Keratinocyte (primary cell): ENCODE measurements around the gene L3MBTL4.

ENCODE experiments used
- EZH2 ChIP-seq: IDR thresholded peaks from one replicate; pipeline ENCODE4 v1.6.1; 2012; ENCODE audit warnings: inconsistent platforms, mild to moderate bottlenecking, low read length, moderate library complexity
- TF ChIP-seq, protein P1 (sequence below), 3 experiments: IDR thresholded peaks in 1 of 3; conservative IDR thresholded peaks in 1 of 3; optimal IDR thresholded peaks in 1 of 3; 2 replicates in 2 of 3; 3 replicates in 1 of 3; pipeline versions ENCODE3 to v1.5.1; 2011; ENCODE audit warnings: low read length in 3 of 3, mild to moderate bottlenecking in 3 of 3, moderate library complexity in 2 of 3, control low read depth in 1 of 3, inconsistent platforms in 1 of 3; ENCODE audit not compliant: insufficient read depth in 2 of 3; ENCODE audit errors: extremely low read depth in 1 of 3

DNA sequence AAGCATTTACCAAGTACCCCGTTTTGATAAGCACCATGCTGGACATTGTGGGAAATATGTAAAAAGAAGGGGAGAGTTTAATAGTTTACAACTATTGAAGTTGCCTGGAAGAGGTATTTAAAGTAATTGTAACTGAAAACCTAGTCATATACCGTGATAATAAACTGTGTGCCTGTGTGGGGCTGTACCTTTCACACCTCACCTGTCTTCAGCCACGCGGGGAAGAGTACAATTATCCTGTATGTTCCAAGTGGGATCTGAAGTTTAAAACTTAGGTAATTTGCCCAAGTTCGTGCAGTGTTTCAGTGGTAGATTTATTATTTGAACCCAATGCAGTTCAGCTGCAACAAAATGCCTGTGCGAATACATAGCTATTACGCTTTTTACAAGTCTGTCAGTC lies 391.2 kb downstream of the L3MBTL4 start:
- TF ChIP-seq, protein P1, sequence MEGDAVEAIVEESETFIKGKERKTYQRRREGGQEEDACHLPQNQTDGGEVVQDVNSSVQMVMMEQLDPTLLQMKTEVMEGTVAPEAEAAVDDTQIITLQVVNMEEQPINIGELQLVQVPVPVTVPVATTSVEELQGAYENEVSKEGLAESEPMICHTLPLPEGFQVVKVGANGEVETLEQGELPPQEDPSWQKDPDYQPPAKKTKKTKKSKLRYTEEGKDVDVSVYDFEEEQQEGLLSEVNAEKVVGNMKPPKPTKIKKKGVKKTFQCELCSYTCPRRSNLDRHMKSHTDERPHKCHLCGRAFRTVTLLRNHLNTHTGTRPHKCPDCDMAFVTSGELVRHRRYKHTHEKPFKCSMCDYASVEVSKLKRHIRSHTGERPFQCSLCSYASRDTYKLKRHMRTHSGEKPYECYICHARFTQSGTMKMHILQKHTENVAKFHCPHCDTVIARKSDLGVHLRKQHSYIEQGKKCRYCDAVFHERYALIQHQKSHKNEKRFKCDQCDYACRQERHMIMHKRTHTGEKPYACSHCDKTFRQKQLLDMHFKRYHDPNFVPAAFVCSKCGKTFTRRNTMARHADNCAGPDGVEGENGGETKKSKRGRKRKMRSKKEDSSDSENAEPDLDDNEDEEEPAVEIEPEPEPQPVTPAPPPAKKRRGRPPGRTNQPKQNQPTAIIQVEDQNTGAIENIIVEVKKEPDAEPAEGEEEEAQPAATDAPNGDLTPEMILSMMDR (optimal IDR thresholded peaks at IDR 0.05 in 1 of 3, IDR thresholded peaks at IDR 0.05 in 1 of 3, conservative IDR thresholded peaks at IDR 0.05 in 1 of 3; ENCODE audit: extremely low read depth in 1 of 3, insufficient read depth in 2 of 3, low read length in 3 of 3): no peak
- no peak for TF ChIP-seq EZH2
